Measurements from ENCODE around the gene ACTG1. TPM values are rescaled to one million over a fixed set of nuclear protein-coding genes. Genes with fewer than 3 reads are reported as not detected.

The ACTG1 gene
- total and polyA plus RNA-seq, 2 donors (not counting 1 experiment from before 2014, with no cell fraction given), result 803 to 1,677 TPM

DNA sequence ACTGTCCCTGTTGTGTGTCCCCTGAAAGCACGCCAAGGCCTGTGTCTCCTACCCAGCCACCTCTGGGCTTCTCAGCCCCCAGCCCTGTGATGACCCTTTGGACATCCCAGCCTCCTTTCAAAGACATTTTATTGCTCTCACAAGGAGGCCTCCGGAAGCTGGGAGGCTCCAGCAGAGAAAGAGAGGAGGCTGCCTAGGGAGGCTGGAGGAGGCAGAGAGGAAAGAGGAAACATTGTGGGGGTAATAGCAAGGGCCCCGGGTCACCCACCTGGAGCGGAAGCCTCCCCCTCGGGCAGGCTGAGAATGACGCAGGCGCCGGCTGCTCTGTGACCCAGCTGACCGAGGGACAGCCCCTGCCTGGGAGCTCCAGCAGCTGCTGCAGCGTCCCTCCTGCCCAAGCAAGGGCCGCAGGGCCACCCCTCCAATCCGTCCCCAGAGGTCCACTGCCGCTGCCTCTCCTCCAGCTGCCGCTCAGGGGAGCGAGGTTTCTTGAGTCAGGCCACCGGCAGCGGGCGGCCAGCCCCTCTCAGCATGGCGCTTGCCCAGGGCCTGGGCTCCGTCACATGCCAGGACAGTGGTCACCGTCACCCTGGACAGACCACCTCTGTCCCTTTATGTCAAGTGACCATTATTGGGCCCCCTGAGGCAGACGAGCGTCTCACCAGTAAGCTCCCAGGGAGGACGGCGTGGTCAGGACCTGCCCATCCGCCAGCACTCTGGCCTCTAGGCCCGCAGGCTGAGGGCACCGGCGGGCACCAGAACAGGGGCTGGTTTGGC is 29.3 kb downstream of the ACTG1 start:
- Histone ChIP-seq H4K20me1 (ENCODE audit: control insufficient read depth, insufficient read depth, low read length, poor library complexity, severe bottlenecking) (no peaks in the 10 kb centered on the region), H3K27me3 (replicated peaks in 1 of 4; ENCODE audit: control extremely low read depth in 1 of 4, control insufficient read depth in 3 of 4, insufficient read depth in 4 of 4, low read length in 3 of 4) (peaks cover 0 to 24% (median 12%) of the 10 kb centered on the region in 4 experiments), H3K4me2 (replicated peaks; ENCODE audit: low read depth, low read length, poor library complexity, severe bottlenecking) (peak overlapping the region; percentile 100), H2AFZ (ENCODE audit: insufficient read depth, low read depth, low read length, poor library complexity, severe bottlenecking) (peak overlapping the region; percentile 76), H3K4me3 (ENCODE audit: control extremely low read depth in 1 of 5, extremely low read depth in 1 of 5, insufficient read depth in 1 of 5, low read depth in 2 of 5, low read length in 4 of 5) (peak overlapping the region in 4 of 5 experiments; percentile 21 to 66 (median 48)), H3K36me3 (replicated peaks in 1 of 2; ENCODE audit: control extremely low read depth in 1 of 2, control insufficient read depth in 1 of 2, extremely low read depth in 1 of 2, insufficient read depth in 2 of 2, low read length in 1 of 2) (no peaks in the 10 kb centered on the region), H3K9me3 (ENCODE audit: control extremely low read depth in 1 of 3, control insufficient read depth in 2 of 3, insufficient read depth in 1 of 3, low read length in 2 of 3) (peaks cover 0 to 13% (median 0%) of the 10 kb centered on the region in 3 donors), H3K79me2 (ENCODE audit: control insufficient read depth, insufficient read depth, low read length) (no peaks in the 10 kb centered on the region), H3K4me1 (ENCODE audit: control insufficient read depth in 2 of 2, insufficient read depth in 2 of 2, low read length in 2 of 2) (peaks cover 43 to 49% of the 10 kb centered on the region in 2 donors), H3K9ac (ENCODE audit: low read length) (peak overlapping the region; percentile 62), H3K27ac (ENCODE audit: low read length in 2 of 2) (no peak overlapping the region)
- DNase-seq (peak; percentile 90), ATAC-seq (ENCODE audit: low read depth) (peak; percentile 59)
- POLR2A ChIA-PET, result interaction anchor here (0.9 to 1.7 kb wide), 4 partner anchors 25 to 34 kb away, joined by 3 to 8 read pairs (median 6); partner anchors contain the start of gene ACTG1
- 23% methylated on average over 28 of the region's 29 CpGs for WGBS (ENCODE audit: insufficient coverage)
- peaks cover 13% of the 10 kb centered on the region for H3K27me3 Mint-ChIP-seq
- CTCF ChIA-PET, result interaction anchor here (0.6 to 4.7 kb wide), 20 partner anchors 9 to 460 kb away, joined by 3 to 58 read pairs (median 5); partner anchors contain the start of genes ACTG1, BAHCC1, FAAP100 and SLC38A10
- intact Hi-C loops (cut with micrococcal nuclease), result loop anchor here (1.0 to 10.0 kb wide), 2 partner anchors 29 to 122 kb away; partner anchors contain the start of gene ACTG1
- no peaks in the 10 kb centered on the region for H3K9me3 Mint-ChIP-seq (ENCODE audit: insufficient read depth)
- peak overlapping the region; percentile 82 for H3K4me3 Mint-ChIP-seq
- H3K4me1 Mint-ChIP-seq, result peaks cover 26% of the 10 kb centered on the region
- H3K27ac Mint-ChIP-seq, result peak overlapping the region; percentile 85
- TF ChIP-seq, protein P1, sequence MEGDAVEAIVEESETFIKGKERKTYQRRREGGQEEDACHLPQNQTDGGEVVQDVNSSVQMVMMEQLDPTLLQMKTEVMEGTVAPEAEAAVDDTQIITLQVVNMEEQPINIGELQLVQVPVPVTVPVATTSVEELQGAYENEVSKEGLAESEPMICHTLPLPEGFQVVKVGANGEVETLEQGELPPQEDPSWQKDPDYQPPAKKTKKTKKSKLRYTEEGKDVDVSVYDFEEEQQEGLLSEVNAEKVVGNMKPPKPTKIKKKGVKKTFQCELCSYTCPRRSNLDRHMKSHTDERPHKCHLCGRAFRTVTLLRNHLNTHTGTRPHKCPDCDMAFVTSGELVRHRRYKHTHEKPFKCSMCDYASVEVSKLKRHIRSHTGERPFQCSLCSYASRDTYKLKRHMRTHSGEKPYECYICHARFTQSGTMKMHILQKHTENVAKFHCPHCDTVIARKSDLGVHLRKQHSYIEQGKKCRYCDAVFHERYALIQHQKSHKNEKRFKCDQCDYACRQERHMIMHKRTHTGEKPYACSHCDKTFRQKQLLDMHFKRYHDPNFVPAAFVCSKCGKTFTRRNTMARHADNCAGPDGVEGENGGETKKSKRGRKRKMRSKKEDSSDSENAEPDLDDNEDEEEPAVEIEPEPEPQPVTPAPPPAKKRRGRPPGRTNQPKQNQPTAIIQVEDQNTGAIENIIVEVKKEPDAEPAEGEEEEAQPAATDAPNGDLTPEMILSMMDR (IDR thresholded peaks at IDR 0.05), result no peak
- no peak for TF ChIP-seq EZH2 (IDR thresholded peaks at IDR 0.05; ENCODE audit: borderline replicate concordance, insufficient read depth, low read depth, low read length, poor library complexity, severe bottlenecking)

Data from B cell (primary cell).